WTC11 (cell line): ENCODE measurements around the gene LAMA3. TPM values are rescaled to one million over a fixed set of nuclear protein-coding genes. Genes with fewer than 3 reads are reported as not detected.

Experiments used
- ATAC-seq: fragments of 200-7000 bp; cut with Tn5 transposase; 2 replicates; pipeline ENCODE4 v1.10.0; 2021; ENCODE audit warnings: mild to moderate bottlenecking, moderate library complexity
- CTCF ChIA-PET: fragments of 300-600 bp; sonication (Branson Sonifier 250); formaldehyde crosslinking; loops from one replicate; lab custom pipeline; 2021; ENCODE audit warnings: antibody characterized with exemption; lab: Charles Lee
- POLR2A ChIA-PET: fragments of 350-600 bp; sonication (Branson Sonifier 250); formaldehyde crosslinking; loops from one replicate; lab custom pipeline; 2021; ENCODE audit warnings: antibody characterized with exemption; lab: Charles Lee
- DNase-seq: peaks from one replicate; pipeline ENCODE4 v3.0.0; 2021; ENCODE audit warnings: low spot score
- H3K27ac Mint-ChIP-seq: 2 replicates; pipeline ENCODE4 v1.8.0; 2021; ENCODE audit warnings: mixed read lengths
- H3K27me3 Mint-ChIP-seq: 2 replicates; pipeline ENCODE4 v1.8.0; 2021; ENCODE audit warnings: low read depth, mild to moderate bottlenecking, moderate library complexity, mixed read lengths
- H3K36me3 Mint-ChIP-seq: 2 replicates; pipeline ENCODE4 v1.8.0; 2021; ENCODE audit warnings: mixed read lengths
- H3K4me1 Mint-ChIP-seq: 2 replicates; pipeline ENCODE4 v1.8.0; 2022; ENCODE audit warnings: mixed read lengths
- H3K4me3 Mint-ChIP-seq: 2 replicates; pipeline ENCODE4 v1.8.0; 2021; ENCODE audit warnings: mild to moderate bottlenecking, moderate library complexity, mixed read lengths
- H3K9me3 Mint-ChIP-seq: 2 replicates; pipeline ENCODE4 v1.8.0; 2021; ENCODE audit warnings: mixed read lengths
- ERG ChIP-seq: fragments of 250-450 bp; sonication (Bioruptor Pico); IDR thresholded peaks from 2 replicates; pipeline ENCODE4 v1.8.0; 2021; ENCODE audit warnings: mild to moderate bottlenecking
- FOXJ3 ChIP-seq: sonication (generic); formaldehyde crosslinking; IDR thresholded peaks from 2 replicates; pipeline ENCODE4 v1.9.0; 2021; ENCODE audit warnings: missing genetic modification reagents, mild to moderate bottlenecking, borderline replicate concordance
- FOXP4 ChIP-seq: sonication (generic); formaldehyde crosslinking; IDR thresholded peaks from 2 replicates; pipeline ENCODE4 v1.8.0; 2022; ENCODE audit warnings: mild to moderate bottlenecking, missing genetic modification reagents
- SOX15 ChIP-seq: fragments of 250-450 bp; sonication (Bioruptor Pico); IDR thresholded peaks from 2 replicates; pipeline ENCODE4 v1.9.0; 2021; ENCODE audit warnings: mild to moderate bottlenecking
- TEAD1 ChIP-seq: sonication (generic); formaldehyde crosslinking; IDR thresholded peaks from 2 replicates; pipeline ENCODE4 v1.8.0; 2022; ENCODE audit warnings: mild to moderate bottlenecking, missing genetic modification reagents
- TEAD4 ChIP-seq: sonication (generic); formaldehyde crosslinking; IDR thresholded peaks from 2 replicates; pipeline ENCODE4 v1.8.0; 2022; ENCODE audit warnings: mild to moderate bottlenecking, missing genetic modification reagents
- ZBTB21 ChIP-seq: sonication (generic); formaldehyde crosslinking; IDR thresholded peaks from 2 replicates; pipeline ENCODE4 v1.8.1; 2023; ENCODE audit warnings: mild to moderate bottlenecking, missing genetic modification reagents, borderline replicate concordance
- ZNF263 ChIP-seq: sonication (generic); formaldehyde crosslinking; IDR thresholded peaks from 2 replicates; pipeline ENCODE4 v1.8.1; 2022; ENCODE audit warnings: low read depth, mild to moderate bottlenecking, moderate library complexity, missing genetic modification reagents
- ZNF416 ChIP-seq: fragments of 250-450 bp; sonication (Bioruptor Pico); IDR thresholded peaks from 2 replicates; pipeline ENCODE4 v1.9.0; 2021; ENCODE audit warnings: mild to moderate bottlenecking, inconsistent platforms
- total RNA-seq: library from RNA; stranded (reverse); gene quantifications from 3 replicates; pipeline ENCODE4 v1.2.3, GENCODE V29; 2021
- TF ChIP-seq, protein P1 (sequence below): sonication (generic); formaldehyde crosslinking; IDR thresholded peaks from 2 replicates; pipeline ENCODE4 v1.8.1; 2023; ENCODE audit warnings: mild to moderate bottlenecking, missing genetic modification reagents, moderate library complexity
- TF ChIP-seq, protein P2 (sequence below): sonication (generic); formaldehyde crosslinking; IDR thresholded peaks from 2 replicates; pipeline ENCODE4 v1.8.0; 2023; ENCODE audit warnings: mild to moderate bottlenecking, missing genetic modification reagents
- TF ChIP-seq, protein P3 (sequence below): sonication (generic); formaldehyde crosslinking; IDR thresholded peaks from 2 replicates; pipeline ENCODE4 v1.8.1; 2023; ENCODE audit warnings: mild to moderate bottlenecking, missing genetic modification reagents, moderate library complexity

The LAMA3 gene
- total RNA-seq, 1 experiment from 2014 or later = 0.83 TPM

- Mint-ChIP-seq H3K36me3 (no peaks in the 10 kb centered on the region), H3K4me3 (no peak overlapping the region), H3K4me1 (no peaks in the 10 kb centered on the region), H3K27ac (no peak overlapping the region), H3K27me3 (no peaks in the 10 kb centered on the region), H3K9me3 (0 out of 2 replicates have a peak, but pooled peaks cover 3% of the 10 kb centered on the region)
- ChIA-PET CTCF (interaction anchor here (1.4 to 3.2 kb wide), 2 partner anchors 9 to 81 kb away, joined by 3 to 66 read pairs; no protein-coding TSS in a partner anchor), POLR2A (no interaction called here)
- TF ChIP-seq ZBTB21 (no peak), FOXP4 (CRISPR knock-in tag) (no peak)
- DNase-seq (no peak), ATAC-seq (no peak)
Observed at GRCh38 chr18:23701544-23702064, 12.4 kb downstream of the LAMA3 start.

GRCh38 chr18:23702606-23703005 is 13.4 kb downstream of the LAMA3 start:
- ATAC-seq (no peak), DNase-seq (no peak)
- Mint-ChIP-seq H3K4me1 (no peaks in the 10 kb centered on the region), H3K36me3 (0 out of 2 replicates have a peak, but pooled peaks cover 3% of the 10 kb centered on the region), H3K4me3 (no peak overlapping the region), H3K9me3 (peaks cover 8% of the 10 kb centered on the region), H3K27me3 (no peaks in the 10 kb centered on the region)
- TF ChIP-seq, protein P1, sequence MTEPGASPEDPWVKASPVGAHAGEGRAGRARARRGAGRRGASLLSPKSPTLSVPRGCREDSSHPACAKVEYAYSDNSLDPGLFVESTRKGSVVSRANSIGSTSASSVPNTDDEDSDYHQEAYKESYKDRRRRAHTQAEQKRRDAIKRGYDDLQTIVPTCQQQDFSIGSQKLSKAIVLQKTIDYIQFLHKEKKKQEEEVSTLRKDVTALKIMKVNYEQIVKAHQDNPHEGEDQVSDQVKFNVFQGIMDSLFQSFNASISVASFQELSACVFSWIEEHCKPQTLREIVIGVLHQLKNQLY (CRISPR knock-in tag) = no peak
- TF ChIP-seq, protein P2, sequence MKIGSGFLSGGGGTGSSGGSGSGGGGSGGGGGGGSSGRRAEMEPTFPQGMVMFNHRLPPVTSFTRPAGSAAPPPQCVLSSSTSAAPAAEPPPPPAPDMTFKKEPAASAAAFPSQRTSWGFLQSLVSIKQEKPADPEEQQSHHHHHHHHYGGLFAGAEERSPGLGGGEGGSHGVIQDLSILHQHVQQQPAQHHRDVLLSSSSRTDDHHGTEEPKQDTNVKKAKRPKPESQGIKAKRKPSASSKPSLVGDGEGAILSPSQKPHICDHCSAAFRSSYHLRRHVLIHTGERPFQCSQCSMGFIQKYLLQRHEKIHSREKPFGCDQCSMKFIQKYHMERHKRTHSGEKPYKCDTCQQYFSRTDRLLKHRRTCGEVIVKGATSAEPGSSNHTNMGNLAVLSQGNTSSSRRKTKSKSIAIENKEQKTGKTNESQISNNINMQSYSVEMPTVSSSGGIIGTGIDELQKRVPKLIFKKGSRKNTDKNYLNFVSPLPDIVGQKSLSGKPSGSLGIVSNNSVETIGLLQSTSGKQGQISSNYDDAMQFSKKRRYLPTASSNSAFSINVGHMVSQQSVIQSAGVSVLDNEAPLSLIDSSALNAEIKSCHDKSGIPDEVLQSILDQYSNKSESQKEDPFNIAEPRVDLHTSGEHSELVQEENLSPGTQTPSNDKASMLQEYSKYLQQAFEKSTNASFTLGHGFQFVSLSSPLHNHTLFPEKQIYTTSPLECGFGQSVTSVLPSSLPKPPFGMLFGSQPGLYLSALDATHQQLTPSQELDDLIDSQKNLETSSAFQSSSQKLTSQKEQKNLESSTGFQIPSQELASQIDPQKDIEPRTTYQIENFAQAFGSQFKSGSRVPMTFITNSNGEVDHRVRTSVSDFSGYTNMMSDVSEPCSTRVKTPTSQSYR (CRISPR knock-in tag) = no peak
- TF ChIP-seq ERG (CRISPR knock-in tag) = no peak
- no peak for TF ChIP-seq ZNF416 (CRISPR knock-in tag)
- TF ChIP-seq TEAD4 (CRISPR knock-in tag) = no peak
- no peak for TF ChIP-seq FOXJ3 (CRISPR knock-in tag)
- no peak for TF ChIP-seq TEAD1 (CRISPR knock-in tag)
- TF ChIP-seq ZNF263 (CRISPR knock-in tag) = no peak
- TF ChIP-seq, protein P3, sequence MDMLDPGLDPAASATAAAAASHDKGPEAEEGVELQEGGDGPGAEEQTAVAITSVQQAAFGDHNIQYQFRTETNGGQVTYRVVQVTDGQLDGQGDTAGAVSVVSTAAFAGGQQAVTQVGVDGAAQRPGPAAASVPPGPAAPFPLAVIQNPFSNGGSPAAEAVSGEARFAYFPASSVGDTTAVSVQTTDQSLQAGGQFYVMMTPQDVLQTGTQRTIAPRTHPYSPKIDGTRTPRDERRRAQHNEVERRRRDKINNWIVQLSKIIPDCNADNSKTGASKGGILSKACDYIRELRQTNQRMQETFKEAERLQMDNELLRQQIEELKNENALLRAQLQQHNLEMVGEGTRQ (CRISPR knock-in tag) = no peak
- no peak for TF ChIP-seq SOX15
- TF ChIP-seq, all 79 proteins: peak for 0
- no peak overlapping the region for H3K27ac Mint-ChIP-seq
- CTCF ChIA-PET = interaction anchor here (0.6 to 3.2 kb wide), 24 partner anchors 9 to 204 kb away, joined by 3 to 66 read pairs (median 4); partner anchors contain the start of gene NPC1
- POLR2A ChIA-PET = no interaction called here
